Stimulated activated CD4-positive, alpha-beta T cell treated with anti-CD3 and anti-CD28 coated beads, Interleukin-2, amount 100 ng/mL, for 48 hours (primary cell): Measurements from ENCODE around the gene CELA3A.
"Not testable (repeated sequence)": the region's sequence is repeated elsewhere in the genome, so short reads cannot be mapped to it uniquely, and the experiment has no call there.

Experiments used
- DNase-seq, 2 donors: peaks; one replicate each; pipeline ENCODE4 v3.0.0-alpha.2; 2020

Gene CELA3A

DNA sequence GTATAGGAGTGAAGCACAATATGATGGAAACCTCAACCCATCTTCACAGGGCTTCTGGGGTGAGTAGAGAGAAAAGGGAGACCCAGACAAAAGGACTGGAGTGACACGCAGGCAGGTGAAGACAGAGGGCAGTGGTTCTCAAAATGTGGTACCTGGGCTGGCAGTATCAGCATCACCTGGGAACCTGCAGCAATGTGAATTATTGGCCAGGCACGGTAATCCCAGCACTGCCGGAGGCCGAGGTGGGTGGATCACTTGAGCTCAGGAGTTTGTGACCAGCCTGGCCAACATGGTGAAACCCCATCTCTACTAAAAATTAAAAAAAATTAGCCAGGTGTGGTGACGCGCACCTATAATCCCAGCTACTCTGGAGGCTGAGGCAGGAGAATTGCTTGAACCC lies 19.3 kb upstream of the CELA3A start:
- not testable (repeated sequence) for DNase-seq

DNA sequence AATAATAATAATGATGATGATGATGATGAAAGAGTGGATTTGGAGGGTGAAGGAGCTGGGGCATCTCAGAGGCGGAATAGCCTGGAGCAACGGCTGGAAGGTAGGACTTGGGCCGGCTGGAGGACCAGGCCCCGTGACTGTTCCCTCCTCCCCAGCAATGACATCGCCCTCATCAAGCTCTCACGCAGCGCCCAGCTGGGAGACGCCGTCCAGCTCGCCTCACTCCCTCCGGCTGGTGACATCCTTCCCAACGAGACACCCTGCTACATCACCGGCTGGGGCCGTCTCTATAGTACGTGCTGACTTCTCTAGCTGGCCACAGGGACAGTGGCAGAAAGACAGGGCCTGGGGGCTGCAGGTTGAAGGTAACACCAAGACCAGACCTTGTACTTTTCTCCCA lies 17.9 kb upstream of the CELA3A start:
- DNase-seq: not testable (repeated sequence)

DNA sequence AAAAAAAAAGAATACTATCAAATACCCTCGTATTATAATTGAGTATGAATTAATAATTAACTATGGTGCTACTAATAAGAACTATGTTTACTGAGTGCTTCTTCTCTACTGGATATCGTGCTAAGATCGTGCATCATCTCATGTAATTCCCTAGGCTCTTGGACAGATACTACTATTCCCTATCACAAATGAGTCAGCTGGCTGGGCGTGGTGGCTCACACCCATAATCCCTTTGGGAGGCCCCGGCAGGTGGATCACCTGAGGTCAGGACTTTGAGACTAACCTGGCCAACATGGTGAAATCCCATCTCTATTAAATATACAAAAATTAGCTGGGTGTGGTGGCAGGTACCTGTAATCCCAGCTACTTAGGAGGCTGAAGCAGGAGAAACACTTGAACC lies 15.6 kb upstream of the CELA3A start:
- DNase-seq: not testable (repeated sequence)

- DNase-seq: not testable (repeated sequence)
Measured at GRCh38 chr1:21986386-21986785, 15.1 kb upstream of the CELA3A start.

GRCh38 chr1:21989672-21990393 lies 11.6 kb upstream of the CELA3A start:
- not testable (repeated sequence) for DNase-seq

- DNase-seq: not testable (repeated sequence)
Measured at GRCh38 chr1:21992186-21992585, 9.3 kb upstream of the CELA3A start.

DNA sequence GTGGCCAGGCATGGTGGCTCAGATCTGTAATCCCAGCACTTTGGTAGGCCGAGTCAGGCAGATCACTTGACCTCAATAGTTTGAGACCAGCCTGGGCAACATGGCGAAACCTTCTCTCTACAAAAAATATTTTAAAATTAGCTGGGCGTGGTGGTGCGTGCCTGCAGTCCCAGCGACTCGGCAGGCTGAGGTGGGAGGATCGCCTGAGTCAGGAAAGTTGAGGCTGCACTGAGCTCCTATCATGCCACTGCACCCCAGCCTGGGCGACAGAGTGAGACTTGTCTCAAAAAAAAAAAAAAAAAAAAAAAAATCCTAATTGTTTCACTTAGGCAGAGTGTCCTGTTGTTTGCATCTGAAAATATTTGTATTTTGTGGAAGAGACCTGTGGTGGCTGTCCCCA lies 6.7 kb upstream of the CELA3A start:
- DNase-seq: not testable (repeated sequence)

GRCh38 chr1:21996663-21996970 lies 4.8 kb upstream of the CELA3A start:
- DNase-seq: not testable (repeated sequence)

DNA sequence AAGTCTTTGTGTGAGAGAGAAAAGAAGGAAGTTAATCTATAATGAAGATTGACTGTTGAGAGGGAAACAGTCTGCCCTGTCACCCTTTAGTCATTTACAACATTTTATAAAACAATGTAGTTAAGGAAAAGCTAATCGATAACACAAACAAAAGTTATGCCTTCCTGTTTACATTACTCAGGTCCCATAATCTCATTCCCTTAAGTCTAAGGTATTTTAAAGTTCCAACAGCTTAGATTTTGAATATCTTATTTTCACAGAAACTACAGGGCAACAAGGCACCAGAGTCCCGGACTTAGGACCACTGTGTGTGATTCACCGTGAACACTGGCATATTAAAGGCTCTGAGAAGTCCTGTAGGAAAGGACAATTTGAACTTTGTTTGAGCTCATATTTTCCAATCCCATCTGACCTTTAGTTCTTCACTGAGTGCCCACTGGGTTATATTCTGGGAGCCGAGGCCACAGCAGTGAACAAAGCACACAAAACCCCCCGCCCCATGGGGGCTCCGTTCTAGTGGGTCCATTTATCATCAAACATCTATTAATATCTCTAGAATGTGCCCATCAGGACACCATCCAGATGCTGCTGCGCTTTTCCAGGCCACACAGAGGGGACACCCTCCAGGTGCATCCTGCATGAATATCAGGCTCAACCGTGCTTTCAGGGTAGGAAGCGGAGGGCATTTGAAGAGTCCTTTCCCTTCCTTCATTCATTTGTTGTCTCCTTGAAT lies 3.4 kb upstream of the CELA3A start:
- not testable (repeated sequence) for DNase-seq

GRCh38 chr1:21998624-21999294 lies 2.7 kb upstream of the CELA3A start:
- DNase-seq: not testable (repeated sequence)

DNA sequence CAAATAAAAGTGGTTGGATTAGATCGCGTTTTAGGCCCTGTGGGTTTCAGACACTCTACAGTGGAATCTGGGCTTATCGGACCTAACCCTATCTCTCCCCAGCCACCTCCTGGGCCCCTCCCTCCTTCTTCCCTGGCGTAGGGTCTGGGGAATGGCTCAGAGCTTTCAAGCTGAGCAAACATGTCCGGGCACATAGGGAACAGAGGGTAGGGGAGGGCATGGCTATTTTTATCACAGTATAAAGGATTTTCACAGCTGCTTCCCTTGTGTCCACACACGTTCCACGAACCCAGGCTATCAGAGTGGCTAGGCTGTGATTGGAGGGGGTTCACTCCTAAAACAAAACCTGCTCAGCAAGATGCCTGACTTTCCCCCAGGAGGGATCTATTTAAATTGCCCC lies 1.8 kb upstream of the CELA3A start:
- DNase-seq: not testable (repeated sequence)

GRCh38 chr1:22002461-22002860 lies 1.0 kb downstream of the CELA3A start:
- DNase-seq: not testable (repeated sequence)

- not testable (repeated sequence) for DNase-seq
Measured at GRCh38 chr1:22002875-22003274, 1.4 kb downstream of the CELA3A start.

GRCh38 chr1:22003959-22004358 lies 2.5 kb downstream of the CELA3A start:
- not testable (repeated sequence) for DNase-seq

- peak; percentile 25 to 41 for DNase-seq
Measured at GRCh38 chr1:22005261-22006149, 4.0 kb downstream of the CELA3A start.

- DNase-seq: not testable (repeated sequence)
Measured at GRCh38 chr1:22006736-22007135, 5.3 kb downstream of the CELA3A start.

- not testable (repeated sequence) for DNase-seq
Measured at GRCh38 chr1:22007262-22007661, 5.8 kb downstream of the CELA3A start.

DNA sequence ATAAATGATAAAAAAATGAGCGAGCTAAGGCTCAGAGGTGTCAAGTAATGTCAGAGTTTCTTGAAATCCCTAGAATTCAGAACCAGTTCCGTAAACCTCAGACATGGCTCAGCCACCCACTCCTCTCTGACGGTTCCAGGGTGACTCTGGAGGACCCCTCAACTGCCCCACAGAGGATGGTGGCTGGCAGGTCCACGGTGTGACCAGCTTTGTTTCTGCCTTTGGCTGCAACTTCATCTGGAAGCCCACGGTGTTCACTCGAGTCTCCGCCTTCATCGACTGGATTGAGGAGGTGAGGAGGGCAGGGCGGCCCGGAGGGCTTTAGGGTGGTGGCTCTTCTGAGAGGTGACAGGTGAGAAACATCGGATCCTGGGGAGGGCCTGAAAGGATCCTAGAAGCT lies 8.1 kb downstream of the CELA3A start:
- not testable (repeated sequence) for DNase-seq

- DNase-seq: not testable (repeated sequence)
Measured at GRCh38 chr1:22012752-22013151, 11.3 kb downstream of the CELA3A start.

GRCh38 chr1:22014575-22015206 lies 13.2 kb downstream of the CELA3A start:
- DNase-seq: not testable (repeated sequence)

- peak; percentile 43 to 52 for DNase-seq
Measured at GRCh38 chr1:22018583-22019559, 17.4 kb downstream of the CELA3A start.
